ACHN (cell line): Measurements from ENCODE around the gene SSC5D.

Experiments
- DNase-seq: peaks from one replicate; pipeline ENCODE4 v3.0.0-alpha.2; 2015
- in situ Hi-C: cut with HindIII; loops from 2 replicates; pipeline ENCODE4 v1.10.0; 2017; ENCODE audit warnings: low sequenced_read_pairs, low pct_ligation_motif_present, low pct_unique_long_range_greater_than_20kb

SSC5D gene

DNA sequence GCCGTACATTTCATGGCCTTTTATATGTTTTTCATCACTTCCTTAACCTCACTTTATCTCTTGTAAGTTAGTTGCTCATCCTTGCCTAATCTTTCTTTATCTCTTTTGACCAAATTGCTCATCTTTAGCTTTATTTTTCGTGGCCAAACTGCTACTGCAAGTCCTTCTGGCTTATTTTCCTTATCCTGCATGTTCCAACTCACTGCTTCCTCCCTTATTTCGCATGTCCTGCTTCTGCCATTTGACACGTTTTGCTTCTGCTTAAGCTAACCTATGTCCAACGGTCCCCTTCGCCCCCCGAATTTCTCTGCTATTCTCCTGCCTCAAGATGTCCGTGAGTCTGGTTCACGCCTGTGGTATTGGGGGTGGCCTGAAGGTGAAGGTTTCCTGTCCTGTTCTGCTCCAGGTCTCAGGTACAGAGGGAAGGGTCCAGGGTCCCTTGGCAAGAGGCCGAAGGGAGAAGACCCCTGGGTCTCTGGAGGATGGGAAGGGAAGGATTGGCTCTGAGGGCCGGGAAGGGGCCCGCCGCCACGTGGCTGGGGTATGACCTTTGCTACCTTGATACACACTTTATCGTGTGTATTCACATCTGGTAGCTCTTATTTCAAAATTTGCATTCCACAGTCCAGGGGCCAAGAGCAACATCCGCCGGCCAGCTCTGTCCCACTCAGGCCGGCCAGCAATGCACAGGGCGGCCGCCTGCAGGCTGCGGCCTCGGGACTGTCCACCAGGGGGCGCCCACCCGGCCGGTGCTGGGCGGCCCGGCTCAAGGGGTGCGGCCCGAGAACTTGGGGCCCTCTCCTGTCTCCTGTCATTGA is 20.8 kb upstream of the SSC5D start:
- in situ Hi-C loops: no loop called here
- peak; percentile 45 for DNase-seq

DNA sequence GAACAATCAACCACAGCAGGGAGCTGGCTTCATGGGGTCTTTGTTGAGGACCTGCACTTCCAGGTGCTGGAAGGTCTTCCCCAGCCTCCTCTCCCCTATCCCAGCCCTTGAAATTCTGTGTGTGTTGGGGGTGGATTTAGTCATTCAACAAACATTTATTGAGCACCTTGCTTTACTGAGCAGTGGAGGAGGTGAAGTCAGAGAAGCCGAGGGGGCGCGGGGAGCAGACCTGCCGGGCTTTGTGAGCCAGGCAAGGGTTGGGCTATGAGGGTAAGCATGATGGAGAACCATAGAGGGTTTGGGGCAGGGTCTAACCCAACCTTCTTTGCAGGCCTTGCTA is 20.2 kb upstream of the SSC5D start:
- in situ Hi-C loops: no loop called here
- no peak for DNase-seq

DNA sequence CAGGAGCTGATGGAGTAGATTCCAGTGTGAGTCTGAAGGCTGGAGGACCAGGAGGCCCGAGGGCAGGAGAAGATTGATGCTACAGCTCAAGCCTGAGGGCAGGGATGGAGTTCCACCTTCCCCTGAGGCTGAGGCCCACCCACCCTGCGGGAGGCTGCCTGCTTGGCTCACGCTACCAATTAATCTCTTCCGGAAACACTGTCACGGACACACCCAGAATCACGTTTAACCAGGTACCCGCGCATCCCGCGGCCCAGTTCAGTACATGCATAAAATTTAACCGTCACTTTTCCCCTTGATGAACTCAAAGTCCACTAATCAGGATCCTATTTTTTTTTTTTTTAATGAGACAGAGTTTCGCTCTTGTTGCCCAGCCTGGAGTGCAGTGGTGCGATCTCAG is 17.0 kb upstream of the SSC5D start:
- in situ Hi-C loops: no loop called here
- no peak for DNase-seq

DNA sequence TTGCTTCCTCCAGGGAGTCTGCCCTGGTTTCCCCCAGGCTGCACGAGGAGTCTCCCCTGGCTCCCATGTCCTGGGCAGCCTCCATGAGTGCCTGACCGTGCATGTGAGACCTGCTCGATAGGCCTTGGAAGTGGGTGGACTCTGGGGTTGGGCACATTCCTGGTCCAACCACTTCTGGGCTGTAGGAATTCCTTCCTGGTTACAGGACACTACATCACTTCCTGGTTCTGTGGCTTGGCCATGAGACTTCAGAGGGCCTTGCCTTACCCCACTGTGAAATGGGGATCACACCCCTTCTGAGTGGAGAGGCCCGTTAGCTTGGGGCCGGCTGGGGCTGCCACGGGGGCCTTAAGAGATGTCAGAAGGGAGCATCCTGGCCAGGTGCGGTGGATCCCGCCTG is 15.8 kb upstream of the SSC5D start:
- DNase-seq: peak; percentile 88
- in situ Hi-C loops: no loop called here

DNA sequence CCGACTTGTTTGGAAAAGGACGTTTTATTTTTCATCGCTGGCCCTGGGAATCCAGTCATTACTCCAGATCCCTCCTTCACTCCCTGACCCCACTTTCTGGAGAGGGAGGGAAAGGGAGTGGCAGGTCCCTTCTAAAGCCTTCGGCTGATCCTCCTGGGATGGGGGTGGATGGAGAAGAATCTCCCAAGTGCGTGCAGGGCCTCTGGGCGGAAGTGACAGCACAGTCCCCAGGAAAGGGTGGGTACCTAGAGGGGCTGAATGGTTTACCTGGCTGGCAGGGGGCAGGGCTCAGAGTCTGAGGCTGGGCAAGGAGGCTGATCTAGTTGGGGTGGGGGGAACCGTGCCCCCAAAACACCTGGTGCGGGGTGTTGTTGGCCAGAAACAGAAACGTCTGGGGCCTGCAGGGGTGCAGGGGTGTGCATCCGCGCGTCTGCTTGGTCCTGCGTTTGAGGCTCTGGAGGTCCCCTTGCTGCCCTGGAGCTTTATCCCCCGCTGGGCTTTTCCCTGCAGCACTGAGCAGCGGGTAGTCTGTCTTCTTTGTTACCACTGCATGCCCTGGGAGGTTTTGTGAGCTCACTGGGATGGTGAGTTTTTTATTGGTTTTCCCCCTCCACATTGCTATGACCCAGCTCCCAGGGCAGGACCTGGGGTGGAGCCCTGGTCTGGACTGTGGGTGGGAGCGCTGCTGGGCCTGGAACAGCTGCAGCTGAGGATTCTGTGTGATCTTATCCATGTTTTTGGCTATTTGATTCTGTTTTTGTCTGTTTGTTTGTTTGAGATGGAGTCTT is 14.8 kb upstream of the SSC5D start:
- in situ Hi-C loops: no loop called here
- peak; percentile 56 for DNase-seq

DNA sequence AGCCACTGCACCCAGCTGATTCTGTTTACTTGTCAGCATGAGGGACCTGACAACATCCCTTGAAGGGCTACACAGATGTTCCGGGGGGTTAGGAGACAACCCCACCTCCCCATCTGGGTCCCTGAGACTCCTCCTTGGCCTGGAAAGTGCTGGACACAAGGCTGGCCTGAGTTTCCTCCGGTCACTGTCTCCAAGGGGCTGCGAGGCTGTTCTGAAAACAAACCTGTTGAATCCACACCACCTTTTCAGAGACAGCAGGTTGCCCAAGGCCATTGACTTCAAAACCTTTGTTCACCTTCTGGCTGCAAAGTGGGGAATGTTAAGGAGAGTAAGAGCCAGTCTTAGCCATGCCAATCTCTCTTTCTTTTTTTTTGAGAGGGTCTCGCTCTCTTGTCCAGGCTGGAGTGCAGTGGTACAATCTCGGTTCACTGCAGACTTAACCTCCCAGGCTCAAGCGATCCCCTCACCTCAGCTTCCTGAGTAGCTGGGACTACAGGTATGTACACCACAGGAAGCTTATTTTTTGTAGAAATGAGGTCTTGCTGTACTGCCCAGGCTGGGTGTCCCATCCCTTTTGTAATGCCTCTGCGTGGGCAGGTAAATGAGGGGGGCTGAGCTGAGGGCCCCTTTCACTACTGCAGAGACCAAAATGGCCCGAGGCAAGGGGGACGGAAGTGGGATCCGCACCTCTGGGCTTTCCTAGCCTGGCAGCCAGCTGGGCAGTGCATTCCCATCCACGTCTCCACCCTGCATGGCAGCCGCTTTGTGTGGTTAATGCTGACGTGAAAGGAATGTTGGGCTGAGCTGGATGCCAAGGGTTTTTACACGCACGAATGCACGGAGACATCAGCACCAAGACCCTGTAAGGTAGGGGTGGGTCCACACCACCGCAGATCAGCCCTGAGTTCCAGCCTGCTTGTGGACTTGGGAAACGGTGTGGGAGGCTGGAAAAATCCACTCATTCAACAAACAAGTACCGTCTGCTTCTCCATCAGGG is 13.7 kb upstream of the SSC5D start:
- peak; percentile 91 for DNase-seq
- in situ Hi-C loops: no loop called here

DNA sequence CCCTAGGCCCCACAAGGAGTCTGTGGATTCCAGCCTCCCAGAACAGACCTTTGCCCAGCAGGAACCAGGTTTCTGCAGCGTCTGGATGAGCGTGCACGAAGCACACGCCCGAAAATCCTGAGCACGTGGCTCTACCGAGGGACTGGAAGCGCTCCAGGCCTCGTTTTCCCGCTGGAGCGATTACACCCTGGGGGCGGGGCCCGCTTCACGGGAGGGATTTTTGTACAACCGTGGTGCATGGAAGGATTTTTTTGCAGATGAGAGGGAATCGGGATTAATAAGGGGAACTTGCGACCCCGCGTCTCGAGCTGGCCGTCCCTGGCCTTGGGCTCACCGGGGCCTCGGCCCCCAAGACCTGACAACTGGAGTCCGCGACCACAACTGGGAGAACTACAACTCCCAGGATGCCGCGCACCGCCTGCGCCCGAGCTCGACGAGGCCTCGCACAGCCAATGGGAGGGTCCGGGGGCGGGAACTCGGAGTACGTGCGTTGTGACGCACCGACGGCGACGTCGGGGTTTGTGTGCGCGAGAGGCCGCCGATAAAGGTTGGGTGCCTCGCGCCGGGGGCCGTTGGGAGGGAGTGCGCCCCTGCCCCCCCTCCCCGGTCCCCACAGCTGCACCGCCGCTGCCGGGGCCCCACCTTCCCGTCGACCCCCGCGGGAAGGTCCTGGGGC is 12.0 kb upstream of the SSC5D start, which contains the start of gene ZNF628:
Gene ZNF628 (plus strand): TSS at position 518 of the 676 bp plus-strand sequence. CDS start 3,294 bp downstream, outside the sequence.
- in situ Hi-C loops: no loop called here
- DNase-seq: peak; percentile 96

DNA sequence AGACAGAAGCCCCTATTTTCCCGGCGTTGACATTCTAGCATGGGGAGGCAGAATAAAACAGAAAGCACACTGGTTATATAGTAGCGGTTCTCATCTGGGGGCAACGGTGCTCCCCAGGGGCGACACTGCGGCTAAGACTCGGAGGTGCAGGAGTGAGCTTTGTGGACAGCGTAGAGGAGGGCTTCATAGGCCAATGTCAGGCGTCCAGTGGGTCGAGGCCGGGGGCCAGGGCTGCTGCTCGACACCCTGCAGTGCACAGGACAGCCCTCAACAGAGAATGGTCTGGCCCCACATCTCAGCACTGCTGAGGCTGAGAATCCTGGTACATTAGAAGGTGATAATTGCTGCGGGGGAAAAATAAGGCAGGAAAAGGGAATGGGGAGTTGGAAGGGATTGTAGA is 10.3 kb upstream of the SSC5D start:
- DNase-seq: no peak
- in situ Hi-C loops: no loop called here

DNA sequence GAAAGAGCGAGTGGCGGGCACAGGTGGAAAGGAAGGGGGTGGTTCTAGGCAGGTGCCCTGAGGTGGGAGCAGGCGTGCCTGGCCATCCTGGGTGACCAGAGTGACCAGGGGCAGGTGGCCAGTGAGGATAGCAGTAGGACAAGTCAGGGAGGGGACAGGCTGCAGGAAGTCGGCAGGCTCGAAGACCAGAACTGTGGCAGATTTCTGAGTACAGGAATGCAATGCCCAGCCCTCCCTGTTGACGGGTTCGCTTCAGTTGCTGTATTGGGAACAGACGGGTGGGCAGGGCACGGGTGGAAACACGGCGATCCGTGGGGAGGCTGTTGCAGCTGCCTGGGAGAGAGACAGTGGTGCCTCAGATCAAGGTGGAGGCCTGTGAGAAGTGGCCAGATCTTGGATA is 9.9 kb upstream of the SSC5D start:
- DNase-seq: no peak
- in situ Hi-C loops: no loop called here

DNA sequence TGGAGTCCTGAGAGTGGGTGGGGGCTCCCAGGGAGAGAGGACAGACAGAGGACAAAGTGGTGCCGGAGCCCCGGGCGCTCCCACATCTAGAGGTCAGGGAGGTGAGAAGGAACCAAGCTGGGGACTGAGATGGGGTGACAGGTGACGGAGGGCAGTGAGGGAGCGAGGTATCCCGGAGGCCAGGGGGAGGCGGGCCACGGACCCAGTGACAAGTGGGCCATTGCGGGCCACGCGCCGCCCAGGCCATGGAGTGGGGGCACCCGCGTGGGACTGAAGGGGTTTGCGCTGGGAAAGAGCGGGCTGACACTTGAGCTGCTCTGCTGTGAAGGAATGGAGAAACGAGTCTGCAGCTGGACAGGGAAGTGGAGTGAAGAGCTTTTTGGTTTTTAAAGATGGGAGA is 9.2 kb upstream of the SSC5D start:
- in situ Hi-C loops: no loop called here
- no peak for DNase-seq

DNA sequence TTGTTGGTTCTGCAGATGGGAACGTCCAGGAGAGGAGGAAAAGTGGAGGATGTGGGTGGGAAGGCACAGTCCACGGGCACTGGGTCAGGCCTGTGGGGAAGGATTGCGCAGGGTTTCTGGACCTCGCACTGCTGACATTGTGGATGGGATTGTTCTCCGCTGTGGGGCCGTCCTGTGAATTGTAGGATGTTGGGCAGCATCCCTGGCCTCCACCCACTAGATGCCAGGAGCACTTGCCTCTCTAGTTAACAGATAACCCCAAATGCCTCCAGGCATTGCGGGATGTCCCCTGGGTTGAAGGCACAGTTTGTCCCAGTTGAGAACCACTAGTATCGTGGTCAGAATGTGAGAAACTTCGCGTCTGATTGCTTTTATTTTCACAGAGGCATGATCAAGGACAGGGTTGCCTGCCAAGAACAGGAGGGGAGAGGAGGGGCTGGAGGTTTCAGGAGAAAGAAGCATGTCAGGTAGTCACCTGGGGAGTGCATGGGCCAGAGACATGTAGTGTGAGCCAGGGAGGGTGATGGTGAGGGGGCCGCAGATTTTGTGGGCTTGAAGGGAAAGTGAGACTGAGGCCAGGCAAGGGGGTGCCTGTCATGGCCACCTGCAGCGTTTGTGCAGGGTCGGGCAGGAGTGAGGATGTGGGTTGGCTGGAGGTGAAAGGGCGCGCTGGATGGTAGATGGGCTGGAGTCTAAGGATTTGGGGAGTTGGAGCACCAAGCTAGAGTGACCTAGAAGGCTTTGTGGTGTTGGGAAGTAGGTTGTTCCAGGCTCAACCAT is 8.6 kb upstream of the SSC5D start:
- in situ Hi-C loops: no loop called here
- peak; percentile 33 for DNase-seq

DNA sequence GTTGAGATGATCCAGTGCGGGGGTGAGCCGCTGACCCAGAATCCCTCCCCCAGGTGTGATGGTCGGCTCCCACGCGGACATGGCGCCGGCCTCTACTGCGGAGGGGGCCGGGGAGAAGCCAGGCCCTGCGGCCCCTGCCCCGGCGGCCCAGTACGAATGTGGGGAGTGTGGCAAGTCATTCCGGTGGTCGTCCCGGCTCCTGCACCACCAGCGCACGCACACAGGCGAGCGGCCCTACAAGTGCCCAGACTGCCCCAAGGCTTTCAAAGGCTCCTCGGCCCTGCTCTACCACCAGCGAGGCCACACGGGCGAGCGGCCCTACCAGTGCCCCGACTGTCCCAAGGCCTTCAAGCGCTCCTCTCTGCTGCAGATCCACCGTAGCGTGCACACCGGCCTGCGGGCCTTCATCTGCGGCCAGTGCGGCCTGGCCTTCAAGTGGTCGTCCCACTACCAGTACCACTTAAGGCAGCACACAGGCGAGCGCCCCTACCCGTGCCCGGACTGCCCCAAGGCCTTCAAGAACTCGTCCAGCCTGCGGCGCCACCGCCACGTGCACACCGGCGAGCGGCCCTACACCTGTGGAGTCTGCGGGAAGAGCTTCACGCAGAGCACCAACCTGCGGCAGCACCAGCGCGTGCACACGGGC is 7.0 kb upstream of the SSC5D start:
- in situ Hi-C loops: no loop called here
- no peak for DNase-seq

DNA sequence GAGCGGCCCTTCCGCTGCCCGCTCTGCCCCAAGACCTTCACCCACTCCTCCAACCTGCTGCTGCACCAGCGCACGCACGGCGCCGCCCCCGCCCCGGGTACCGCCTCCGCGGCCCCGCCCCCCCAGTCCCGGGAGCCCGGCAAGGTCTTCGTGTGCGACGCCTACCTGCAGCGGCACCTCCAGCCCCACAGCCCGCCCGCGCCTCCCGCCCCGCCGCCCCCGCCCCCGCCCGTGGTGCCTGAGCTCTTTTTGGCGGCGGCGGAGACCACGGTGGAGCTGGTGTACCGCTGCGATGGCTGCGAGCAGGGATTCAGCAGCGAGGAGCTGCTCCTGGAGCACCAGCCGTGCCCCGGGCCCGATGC is 6.5 kb upstream of the SSC5D start:
- in situ Hi-C loops: no loop called here
- DNase-seq: no peak

DNA sequence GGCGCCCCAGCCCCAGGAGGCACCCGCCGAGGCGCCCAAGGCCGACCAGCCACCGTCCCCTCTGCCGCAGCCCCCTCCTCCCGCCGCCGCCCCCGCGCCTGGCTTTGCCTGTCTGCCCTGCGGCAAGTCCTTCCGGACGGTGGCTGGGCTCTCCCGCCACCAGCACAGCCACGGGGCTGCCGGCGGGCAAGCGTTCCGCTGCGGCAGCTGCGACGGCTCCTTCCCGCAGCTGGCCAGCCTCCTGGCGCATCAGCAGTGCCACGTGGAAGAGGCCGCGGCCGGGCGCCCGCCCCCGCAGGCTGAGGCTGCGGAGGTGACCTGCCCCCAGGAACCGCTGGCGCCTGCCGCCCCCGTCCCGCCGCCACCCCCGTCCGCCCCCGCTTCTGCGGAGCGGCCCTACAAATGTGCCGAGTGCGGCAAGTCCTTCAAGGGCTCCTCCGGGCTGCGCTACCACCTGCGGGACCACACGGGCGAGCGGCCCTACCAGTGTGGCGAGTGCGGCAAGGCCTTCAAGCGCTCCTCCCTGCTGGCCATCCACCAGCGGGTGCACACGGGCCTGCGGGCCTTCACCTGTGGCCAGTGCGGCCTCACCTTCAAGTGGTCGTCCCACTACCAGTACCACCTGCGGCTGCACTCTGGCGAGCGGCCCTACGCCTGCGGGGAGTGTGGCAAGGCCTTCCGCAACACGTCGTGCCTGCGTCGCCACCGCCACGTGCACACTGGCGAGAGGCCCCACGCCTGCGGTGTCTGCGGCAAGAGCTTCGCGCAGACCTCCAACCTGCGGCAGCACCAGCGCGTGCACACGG is 5.9 kb upstream of the SSC5D start:
- in situ Hi-C loops: no loop called here
- DNase-seq: no peak

DNA sequence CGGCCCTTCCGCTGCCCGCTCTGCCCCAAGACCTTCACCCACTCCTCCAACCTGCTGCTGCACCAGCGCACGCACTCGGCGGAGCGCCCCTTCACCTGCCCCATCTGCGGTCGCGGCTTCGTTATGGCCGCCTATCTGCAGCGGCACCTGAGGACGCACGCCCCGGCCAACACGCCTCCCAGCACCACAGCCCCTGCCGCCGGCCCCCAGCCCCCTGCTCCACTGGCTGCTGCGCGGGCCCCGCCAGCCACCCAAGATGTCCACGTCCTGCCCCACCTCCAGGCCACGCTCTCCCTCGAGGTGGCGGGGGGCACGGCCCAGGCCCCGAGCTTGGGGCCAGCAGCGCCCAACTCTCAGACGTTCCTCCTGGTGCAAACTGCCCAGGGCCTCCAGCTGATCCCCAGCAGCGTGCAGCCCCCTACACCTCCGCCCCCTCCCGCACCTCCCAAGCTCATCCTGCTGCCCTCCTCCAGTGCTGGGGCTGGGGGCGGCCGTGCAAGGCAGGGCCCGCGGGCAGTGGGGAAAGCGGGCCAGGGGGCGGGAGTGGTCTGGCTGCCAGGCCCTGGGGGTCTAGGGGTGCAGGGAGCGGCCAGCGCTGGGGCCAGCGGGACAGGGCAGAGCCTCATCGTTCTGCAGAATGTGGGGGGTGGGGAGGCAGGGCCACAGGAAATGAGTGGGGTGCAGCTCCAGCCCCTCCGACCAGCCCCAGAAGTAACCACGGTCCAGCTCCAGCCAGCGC is 5.1 kb upstream of the SSC5D start:
- in situ Hi-C loops: no loop called here
- DNase-seq: no peak
